ENCODE results near the gene PLEKHH1.

PLEKHH1 gene

GRCh38 chr14:67510836-67511235 is 22.3 kb upstream of the PLEKHH1 start:
- no peak for DNase-seq

GRCh38 chr14:67512463-67513310 is 20.4 kb upstream of the PLEKHH1 start:
- DNase-seq: no peak

- DNase-seq: no peak
These were observed 19.4 kb upstream of the PLEKHH1 start for GRCh38 chr14:67513631-67514108.

GRCh38 chr14:67514203-67514607 is 18.9 kb upstream of the PLEKHH1 start:
- no peak for DNase-seq

GRCh38 chr14:67514650-67515385 is 18.3 kb upstream of the PLEKHH1 start:
- no peak for DNase-seq

- DNase-seq: peak in 3 of 4 experiments; percentile 8 to 31 (median 14)
These were observed 17.6 kb upstream of the PLEKHH1 start for GRCh38 chr14:67515386-67516079.

GRCh38 chr14:67516676-67517075 is 16.4 kb upstream of the PLEKHH1 start:
- no peak for DNase-seq

- no peak for DNase-seq
These were observed 16.0 kb upstream of the PLEKHH1 start for GRCh38 chr14:67517083-67517482.

GRCh38 chr14:67519406-67519805 is 13.7 kb upstream of the PLEKHH1 start:
- DNase-seq: no peak

- no peak for DNase-seq
These were observed 12.6 kb upstream of the PLEKHH1 start for GRCh38 chr14:67520482-67520881.

GRCh38 chr14:67522270-67522669 is 10.8 kb upstream of the PLEKHH1 start:
- no peak for DNase-seq

- no peak for DNase-seq
These were observed 9.1 kb upstream of the PLEKHH1 start for GRCh38 chr14:67523764-67524633.

- DNase-seq: no peak
These were observed 8.5 kb upstream of the PLEKHH1 start for GRCh38 chr14:67524634-67524963.

GRCh38 chr14:67525389-67525788 is 7.7 kb upstream of the PLEKHH1 start:
- no peak for DNase-seq

- no peak for DNase-seq
These were observed 6.9 kb upstream of the PLEKHH1 start for GRCh38 chr14:67526181-67526580.

- DNase-seq: no peak
These were observed 6.2 kb upstream of the PLEKHH1 start for GRCh38 chr14:67526676-67527459.

GRCh38 chr14:67527756-67528155 is 5.3 kb upstream of the PLEKHH1 start:
- no peak for DNase-seq

GRCh38 chr14:67528276-67528675 is 4.8 kb upstream of the PLEKHH1 start:
- no peak for DNase-seq

- no peak for DNase-seq
These were observed 2.8 kb upstream of the PLEKHH1 start for GRCh38 chr14:67529947-67530935.

GRCh38 chr14:67532606-67532997 is 488 bp upstream of the PLEKHH1 start:
- DNase-seq: no peak

GRCh38 chr14:67533754-67534085 is 630 bp downstream of the PLEKHH1 start:
- no peak for DNase-seq

Data from activated CD4-positive, CD25-positive, alpha-beta regulatory T cell (primary cell).